NOMO-1 (cell line): ENCODE data around the gene PSMC3.

Experiments
- DNase-seq, 2 experiments: peaks; one replicate each; lab custom pipeline; 2025; ENCODE audit not compliant: unreplicated experiment in 2 of 2; lab: John Stamatoyannopoulos, UW

The PSMC3 gene

GRCh38 chr11:47378010-47378835 lies 48.0 kb downstream of the PSMC3 start, which contains the start of gene SPI1:
TSS of gene SPI1 (minus strand) at chr11:47378547. CDS start at chr11:47378353, 194 bp downstream.
- peak; percentile 92 to 96 for DNase-seq

GRCh38 chr11:47377571-47378009 lies 48.6 kb downstream of the PSMC3 start:
- DNase-seq, result peak in 1 of 2 experiments; percentile 40

- DNase-seq, result peak; percentile 38 to 52
These were observed 49.5 kb downstream of the PSMC3 start for GRCh38 chr11:47376525-47377371.

GRCh38 chr11:47376107-47376524 lies 50.1 kb downstream of the PSMC3 start:
- DNase-seq, result no peak

- DNase-seq, result no peak
These were observed 50.6 kb downstream of the PSMC3 start for GRCh38 chr11:47375546-47376085.

GRCh38 chr11:47375020-47375419 lies 51.2 kb downstream of the PSMC3 start:
- DNase-seq, result no peak

GRCh38 chr11:47374720-47375019 lies 51.6 kb downstream of the PSMC3 start:
- no peak for DNase-seq

- peak; percentile 35 to 48 for DNase-seq
These were observed 52.1 kb downstream of the PSMC3 start for GRCh38 chr11:47373876-47374719.

GRCh38 chr11:47372422-47372821 lies 53.8 kb downstream of the PSMC3 start:
- no peak for DNase-seq

- DNase-seq, result no peak
These were observed 56.6 kb downstream of the PSMC3 start for GRCh38 chr11:47369676-47370075.
